ENCODE data around the gene CAPN2. TPM values are rescaled to one million over a fixed set of nuclear protein-coding genes. Genes with fewer than 3 reads are reported as not detected.
"Not testable (repeated sequence)": the region's sequence is repeated elsewhere in the genome, so short reads cannot be mapped to it uniquely, and the experiment has no call there.

Gene CAPN2
- total RNA-seq, 2 donors from 2014 or later, result 301 to 355 TPM

- ATAC-seq, result no peak
- intact Hi-C loops (cut with DNase I, micrococcal nuclease), result no loop called here
- DNase-seq, result no peak
Measured at GRCh38 chr1:223794136-223794880, 82.0 kb downstream of the CAPN2 start.

- no peak for ATAC-seq
- intact Hi-C loops (cut with DNase I, micrococcal nuclease), result no loop called here
- DNase-seq, result no peak
Measured at GRCh38 chr1:223796210-223796609, 83.9 kb downstream of the CAPN2 start.

DNA sequence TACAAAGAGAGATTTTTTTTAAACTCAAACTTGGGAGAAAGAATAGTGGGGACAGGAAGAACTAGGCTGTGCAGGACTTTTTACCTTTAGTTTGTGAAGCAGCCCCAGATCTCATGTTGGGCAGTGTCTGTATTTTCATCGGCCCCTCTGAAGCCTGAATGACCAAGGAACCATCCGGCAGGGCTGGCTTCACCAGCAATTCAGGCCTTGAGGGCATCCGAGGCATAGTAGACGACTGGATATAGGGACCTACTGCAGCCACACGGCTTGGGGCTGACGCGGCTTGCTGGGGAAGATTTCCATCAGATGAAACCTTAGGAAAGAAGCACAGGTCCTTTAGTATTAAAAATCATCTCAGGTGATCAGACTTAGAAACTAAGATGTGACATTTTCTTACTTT lies 89.7 kb downstream of the CAPN2 start:
- ATAC-seq (no peak), DNase-seq (no peak)
- intact Hi-C loops (cut with DNase I, micrococcal nuclease), result no loop called here

DNA sequence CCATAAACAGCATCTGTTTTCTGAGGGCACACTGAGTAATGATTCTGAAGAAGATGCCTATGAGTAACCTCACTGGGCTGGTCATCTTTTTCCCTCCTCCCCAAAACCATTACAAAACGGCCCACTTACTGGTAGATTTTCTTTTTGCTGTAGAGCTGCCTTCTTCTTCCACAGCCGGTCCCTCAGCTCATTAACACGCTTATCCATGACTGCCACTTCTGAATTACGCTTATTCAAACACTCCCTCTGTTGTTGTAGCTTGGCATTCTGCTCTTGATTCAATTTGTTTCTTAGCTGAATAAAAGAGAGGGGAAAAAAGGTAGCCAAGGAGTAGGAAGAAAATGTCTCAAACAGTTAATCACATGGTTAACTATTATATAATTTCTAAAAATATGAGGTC lies 90.3 kb downstream of the CAPN2 start:
- intact Hi-C loops (cut with DNase I, micrococcal nuclease), result no loop called here
- ATAC-seq (no peak), DNase-seq (no peak)

DNA sequence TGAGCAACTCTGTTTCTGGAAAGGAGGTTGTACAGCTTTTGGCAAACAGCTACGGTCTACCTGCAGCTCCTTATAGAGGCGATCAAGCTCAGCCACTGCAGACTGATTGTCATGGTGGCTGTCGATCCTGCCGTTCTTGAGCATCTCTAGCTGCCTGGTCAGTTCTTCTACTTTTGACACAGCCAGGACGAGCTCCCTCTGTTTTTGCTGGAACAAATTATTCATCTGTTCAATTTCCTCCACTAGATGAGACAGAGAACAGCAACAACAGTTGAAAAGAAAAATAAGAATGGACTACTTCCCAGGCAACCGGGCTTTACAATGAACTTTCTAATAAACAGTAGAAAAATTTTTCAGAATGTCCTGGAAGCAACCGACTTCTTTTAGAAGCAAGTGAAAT lies 90.9 kb downstream of the CAPN2 start:
- ATAC-seq (no peak), DNase-seq (no peak)
- intact Hi-C loops (cut with DNase I, micrococcal nuclease), result no loop called here

DNA sequence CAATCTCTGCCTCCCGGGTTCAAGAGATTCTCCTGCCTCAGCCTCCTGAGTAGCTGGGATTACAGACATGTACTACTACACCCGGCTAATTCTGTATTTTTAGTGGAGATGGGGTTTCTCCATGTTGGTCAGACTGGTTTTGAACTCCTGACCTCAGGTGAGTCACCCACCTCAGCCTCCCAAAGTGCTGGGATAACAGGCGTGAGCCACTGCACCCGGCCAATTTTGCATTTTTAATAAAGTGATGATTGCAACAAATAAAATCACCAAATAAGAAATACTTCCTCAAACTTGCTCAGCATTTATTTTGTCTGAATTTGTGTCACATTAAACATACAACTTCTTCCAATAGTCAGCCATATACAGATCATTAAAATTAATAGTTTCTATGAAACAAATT lies 97.6 kb downstream of the CAPN2 start:
- intact Hi-C loops (cut with DNase I, micrococcal nuclease); ATAC-seq; DNase-seq: not testable (repeated sequence)

GRCh38 chr1:223810586-223810985 lies 98.2 kb downstream of the CAPN2 start:
- DNase-seq (no peak), ATAC-seq (no peak)
- intact Hi-C loops (cut with DNase I, micrococcal nuclease), result no loop called here

DNA sequence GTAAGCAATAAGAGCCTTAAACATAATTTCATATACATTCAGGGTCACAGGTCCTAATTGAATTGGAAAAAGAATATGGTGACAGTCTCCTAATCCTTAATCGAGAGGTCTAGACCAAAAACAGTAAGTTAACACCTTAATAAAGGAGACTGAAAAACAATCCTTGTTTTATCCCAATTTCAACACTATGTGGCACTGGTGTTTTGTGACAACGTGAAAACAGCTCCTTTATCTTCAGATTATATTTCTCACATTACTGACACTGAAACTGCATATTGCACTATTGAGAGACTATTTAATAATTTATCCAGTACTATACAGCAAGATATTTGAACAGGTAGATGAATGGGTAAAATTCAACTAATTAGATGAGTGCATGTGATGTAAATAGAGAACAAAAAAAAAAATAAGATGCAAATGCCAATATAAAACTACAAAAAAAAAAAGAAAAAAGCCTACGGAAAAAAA lies 99.3 kb downstream of the CAPN2 start:
- no peak for DNase-seq
- peak; percentile 66 for ATAC-seq
- intact Hi-C loops (cut with DNase I, micrococcal nuclease), result no loop called here

DNA sequence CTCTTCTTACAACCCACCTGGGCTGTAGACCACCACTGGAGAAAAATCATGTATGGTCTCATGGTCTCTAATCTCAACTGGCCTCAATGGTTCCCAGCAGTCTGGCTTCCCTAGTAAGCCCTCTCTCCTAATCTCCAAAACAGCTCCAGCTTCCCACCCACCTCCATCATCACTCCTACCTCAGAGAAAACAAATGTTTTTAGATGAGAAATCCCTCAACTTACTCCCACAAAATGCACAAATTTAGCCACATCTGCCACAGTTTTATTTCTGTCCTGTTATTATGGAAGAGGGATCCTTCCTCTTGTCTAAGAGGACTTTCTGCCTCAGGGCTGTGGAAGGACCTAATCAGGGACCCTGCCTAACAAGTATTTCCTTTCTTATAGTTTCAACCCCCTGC lies 101.3 kb downstream of the CAPN2 start:
- no peak for DNase-seq
- no peak for ATAC-seq
- intact Hi-C loops (cut with DNase I, micrococcal nuclease), result no loop called here

GRCh38 chr1:223815020-223815853 lies 102.9 kb downstream of the CAPN2 start:
- ATAC-seq (no peak), DNase-seq (no peak)
- intact Hi-C loops (cut with DNase I, micrococcal nuclease), result no loop called here

- no peak for ATAC-seq
Measured at GRCh38 chr1:223815865-223816264, 103.5 kb downstream of the CAPN2 start.

GRCh38 chr1:223817265-223817664 lies 104.9 kb downstream of the CAPN2 start:
- ATAC-seq; intact Hi-C loops (cut with DNase I, micrococcal nuclease): not testable (repeated sequence)

More at GRCh38 chr1:223815865-223816264, 103.5 kb downstream of the CAPN2 start:
- DNase-seq, result no peak
- intact Hi-C loops (cut with DNase I, micrococcal nuclease), result no loop called here

DNA sequence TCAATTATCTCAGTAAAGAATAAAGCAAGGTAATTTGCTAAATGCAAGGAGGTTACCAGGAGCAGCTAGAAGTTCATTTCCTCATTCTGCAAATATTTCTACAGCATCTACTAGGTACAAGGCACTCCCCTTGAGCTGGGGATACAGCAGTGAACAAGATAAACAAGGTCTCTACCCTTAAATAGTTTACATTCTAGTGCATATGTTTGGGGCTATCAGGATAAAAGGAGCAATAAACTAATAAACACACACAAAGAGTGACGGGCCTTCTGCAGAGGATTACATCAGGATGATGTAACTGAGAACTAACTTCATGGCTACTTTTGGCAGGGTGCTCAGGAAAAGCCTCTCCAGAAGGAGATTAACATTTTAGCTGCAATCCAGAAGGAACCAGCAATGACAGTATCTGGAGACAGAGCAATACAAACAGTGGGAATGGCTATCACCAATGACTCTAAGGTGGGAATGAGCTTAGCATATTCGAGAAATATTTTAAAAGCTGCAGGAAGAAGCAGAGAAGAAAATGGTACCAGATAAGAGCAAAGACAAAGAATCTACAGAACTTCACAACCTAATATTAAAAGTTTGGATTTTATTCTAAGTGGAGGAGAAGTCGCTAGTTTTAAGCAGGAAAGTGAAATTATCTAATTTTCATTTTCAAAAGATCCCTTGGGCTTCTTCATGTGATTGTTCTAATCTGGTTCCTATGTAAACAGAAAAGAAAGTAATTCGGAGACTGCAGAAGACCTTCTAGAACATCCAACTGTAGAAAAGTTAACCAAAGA lies 107.6 kb downstream of the CAPN2 start:
- intact Hi-C loops (cut with DNase I, micrococcal nuclease), result no loop called here
- no peak for DNase-seq
- ATAC-seq, result peak; percentile 32

More at GRCh38 chr1:223817265-223817664, 104.9 kb downstream of the CAPN2 start:
- DNase-seq, result not testable (repeated sequence)

DNA sequence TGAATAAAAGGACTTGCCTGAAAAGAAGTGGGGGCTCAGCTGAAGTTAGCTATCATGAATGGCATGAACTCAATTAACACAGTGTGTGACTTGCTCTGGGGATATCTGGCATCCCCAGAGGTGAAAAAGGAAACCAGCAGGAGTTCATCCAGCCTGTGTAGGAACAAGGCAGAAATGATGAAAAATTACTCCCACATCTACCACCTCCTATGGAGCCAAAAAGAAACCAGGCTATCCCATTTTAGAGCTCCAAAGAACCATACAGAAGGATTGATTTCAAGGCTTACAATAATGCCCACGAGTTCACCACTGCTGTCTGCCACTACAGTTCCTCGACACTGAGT lies 108.1 kb downstream of the CAPN2 start:
- ATAC-seq (no peak), DNase-seq (no peak)
- intact Hi-C loops (cut with DNase I, micrococcal nuclease), result no loop called here

- DNase-seq, result no peak
- intact Hi-C loops (cut with DNase I, micrococcal nuclease), result no loop called here
- ATAC-seq, result no peak
Measured at GRCh38 chr1:223820971-223821370, 108.6 kb downstream of the CAPN2 start.

GRCh38 chr1:223824287-223824686 lies 111.9 kb downstream of the CAPN2 start:
- no peak for ATAC-seq
- DNase-seq, result no peak
- intact Hi-C loops (cut with DNase I, micrococcal nuclease), result no loop called here

DNA sequence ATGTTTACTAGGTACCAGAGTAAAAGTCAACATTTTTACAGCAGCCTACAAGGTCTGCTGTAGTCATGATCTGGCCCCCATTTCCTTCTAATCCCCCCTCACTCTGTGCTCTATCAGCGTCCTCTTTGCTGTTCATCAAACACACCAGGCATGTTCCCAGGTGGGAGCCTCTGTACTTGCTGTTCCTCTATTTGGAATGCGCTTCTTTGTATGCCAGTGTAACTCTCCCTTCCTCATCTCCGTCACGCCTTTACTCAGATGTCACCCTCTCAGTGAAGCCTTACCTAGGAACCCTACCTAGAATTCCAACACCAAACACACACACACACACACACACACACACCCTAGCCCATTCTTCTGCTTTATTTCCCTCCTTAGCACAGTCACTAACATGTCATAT lies 112.4 kb downstream of the CAPN2 start:
- intact Hi-C loops (cut with DNase I, micrococcal nuclease), result no loop called here
- no peak for DNase-seq
- no peak for ATAC-seq
